GM12878 (cell line): ENCODE results near the gene TM6SF1. TPM values are rescaled to one million over a fixed set of nuclear protein-coding genes. Genes with fewer than 3 reads are reported as not detected.

ENCODE experiments used
- ATAC-seq: fragments of 200-7000 bp; cut with Tn5 transposase; 3 replicates; pipeline ENCODE4 v1.9.1; 2020; ENCODE audit warnings: mild to moderate bottlenecking, moderate library complexity
- BruUV-seq: library from RNA; stranded (reverse); fragments of 400-500 nt; replicated peaks from 2 replicates; lab custom pipeline; 2021; lab: Mats Ljungman, UMichigan
- CTCF ChIA-PET: fragments of 300-600 bp; sonication (Branson Sonifier 250); formaldehyde crosslinking; extraction: SDS; loops from one replicate; lab custom pipeline; 2021; ENCODE audit warnings: inconsistent platforms; lab: Yijun Ruan, JAX
- POLR2A ChIA-PET: fragments of 350-600 bp; formaldehyde crosslinking; extraction: SDS; loops from one replicate; lab custom pipeline; 2021; ENCODE audit warnings: inconsistent platforms; lab: Charles Lee
- RAD21 ChIA-PET: fragments of 300-600 bp; sonication (Branson Sonifier 250); formaldehyde crosslinking; loops from one replicate; lab custom pipeline; 2023; ENCODE audit warnings: antibody characterized with exemption; ENCODE audit not compliant: unreplicated experiment; lab: Charles Lee
- SMC1A ChIA-PET: fragments of 300-600 bp; sonication (Branson Sonifier 250); formaldehyde crosslinking; loops from one replicate; lab custom pipeline; 2023; ENCODE audit not compliant: unreplicated experiment, uncharacterized antibody; lab: Charles Lee
- DNase-seq: peaks from one replicate; pipeline ENCODE4 v3.0.0-alpha.2; 2011; ENCODE audit warnings: low read depth, low spot score
- FAIRE-seq: peaks from 3 replicates; lab custom pipeline; 2011; peaks lifted over from hg19 to GRCh38; lab: Jason Lieb, UNC
- H2AFZ ChIP-seq: 2 replicates; pipeline ENCODE4 v1.6.0; 2011; ENCODE audit warnings: low read depth, low read length, control low read depth; ENCODE audit not compliant: control insufficient read depth
- H3K27ac ChIP-seq: 2 replicates; pipeline ENCODE4 v1.5.1; 2011; ENCODE audit warnings: control low read depth; ENCODE audit not compliant: control insufficient read depth, insufficient read depth
- H3K27me3 ChIP-seq, 2 experiments: replicated peaks in 1 of 2; 2 replicates each; pipeline versions ENCODE4 v1.6.0 to v1.6.1; 2011; ENCODE audit warnings: low read length in 1 of 2; ENCODE audit not compliant: control insufficient read depth in 2 of 2, insufficient read depth in 2 of 2
- H3K36me3 ChIP-seq, 2 experiments: 2 replicates each; pipeline ENCODE4 v1.5.1; 2011; ENCODE audit warnings: low read length in 1 of 2; ENCODE audit not compliant: control insufficient read depth in 2 of 2, insufficient read depth in 2 of 2
- H3K4me1 ChIP-seq: 2 replicates; pipeline ENCODE4 v1.6.1; 2011; ENCODE audit warnings: mild to moderate bottlenecking, low read length, moderate library complexity, mixed read lengths; ENCODE audit not compliant: control insufficient read depth, insufficient read depth
- H3K4me2 ChIP-seq: 2 replicates; pipeline ENCODE4 v1.6.0; 2011; ENCODE audit warnings: control low read depth; ENCODE audit not compliant: control insufficient read depth, insufficient read depth
- H3K4me3 ChIP-seq: fragments of 200-600 bp; sonication (generic); 2 replicates; pipeline ENCODE4 v1.5.1; 2016
- H3K79me2 ChIP-seq: 2 replicates; pipeline ENCODE4 v1.6.0; 2011; ENCODE audit warnings: low read length; ENCODE audit not compliant: control insufficient read depth, insufficient read depth
- H3K9ac ChIP-seq: 2 replicates; pipeline ENCODE4 v1.8.0; 2011; ENCODE audit warnings: low read length, control low read depth, mixed read lengths; ENCODE audit not compliant: control insufficient read depth, insufficient read depth
- H3K9me3 ChIP-seq: replicated peaks from 3 replicates; pipeline ENCODE4 v1.5.1; 2011; ENCODE audit warnings: mild to moderate bottlenecking, low read length; ENCODE audit not compliant: control insufficient read depth, insufficient read depth
- H4K20me1 ChIP-seq: 2 replicates; pipeline ENCODE4 v1.6.0; 2011; ENCODE audit not compliant: control insufficient read depth, insufficient read depth
- BRCA1 ChIP-seq: IDR thresholded peaks from 2 replicates; pipeline ENCODE4 v1.6.1; 2011; ENCODE audit warnings: low read depth, low read length, improper control_type of control experiment
- CHD2 ChIP-seq: IDR thresholded peaks from 2 replicates; pipeline ENCODE4 v1.6.1; 2011; ENCODE audit warnings: low read depth, low read length, improper control_type of control experiment, borderline replicate concordance
- ESRRA ChIP-seq: IDR thresholded peaks from 2 replicates; pipeline ENCODE4 v1.6.1; 2012; ENCODE audit warnings: mild to moderate bottlenecking, low read length, improper control_type of control experiment
- FOS ChIP-seq: IDR thresholded peaks from 3 replicates; pipeline ENCODE4 v1.6.1; 2011; ENCODE audit warnings: borderline replicate concordance; ENCODE audit not compliant: insufficient read length; ENCODE audit errors: extremely low read depth
- MAX ChIP-seq: IDR thresholded peaks from 2 replicates; pipeline ENCODE4 v1.6.1; 2012; ENCODE audit warnings: low read depth, low read length, improper control_type of control experiment
- POLR2A ChIP-seq: IDR thresholded peaks from 2 replicates; pipeline ENCODE4 v1.6.1; 2011; ENCODE audit warnings: low read depth, mild to moderate bottlenecking, low read length
- RELA ChIP-seq: fragments of 450-650 bp; IDR thresholded peaks from 2 replicates; pipeline ENCODE4 v1.8.0; 2014; ENCODE audit warnings: borderline replicate concordance; ENCODE audit not compliant: partially characterized antibody
- SMC3 ChIP-seq: IDR thresholded peaks from 2 replicates; pipeline ENCODE4 v1.6.1; 2011; ENCODE audit warnings: low read length, improper control_type of control experiment, borderline replicate concordance
- SREBF2 ChIP-seq: IDR thresholded peaks from 2 replicates; pipeline ENCODE4 v1.6.1; 2012; ENCODE audit warnings: mild to moderate bottlenecking, low read length
- SUPT20H ChIP-seq: IDR thresholded peaks from 2 replicates; pipeline ENCODE4 v1.6.1; 2011; ENCODE audit warnings: low read depth, mild to moderate bottlenecking, low read length, moderate library complexity, borderline replicate concordance; ENCODE audit not compliant: control insufficient read depth
- USF2 ChIP-seq: IDR thresholded peaks from 2 replicates; pipeline ENCODE4 v1.6.1; 2011; ENCODE audit warnings: low read depth, low read length, improper control_type of control experiment, borderline replicate concordance
- YBX1 ChIP-seq: fragments of 450-650 bp; IDR thresholded peaks from 2 replicates; pipeline ENCODE4 v1.6.1; 2016; ENCODE audit warnings: antibody characterized with exemption
- WGBS: methylation state at CpG from one replicate; pipeline ENCODE4 v1.1.6; 2016; ENCODE audit warnings: low lambda C conversion rate; ENCODE audit not compliant: insufficient replicate concordance, insufficient coverage; ENCODE audit errors: missing lambda C conversion rate; 5-methylcytosine and 5-hydroxymethylcytosine counted together
- in situ Hi-C: fragments of 300-500 bp; cut with MboI; formaldehyde crosslinking; loops from 9 replicates; pipeline ENCODE4 v1.14.3; 2018; ENCODE audit warnings: mixed read lengths
- intact Hi-C: fragments of 100-400 bp; cut with micrococcal nuclease; formaldehyde crosslinking; loops from one replicate; pipeline ENCODE4 v1.14.2; 2022; ENCODE audit not compliant: unreplicated experiment
- polyA plus RNA-seq, 11 experiments: library from polyadenylated mRNA; depleted of rRNA in 4 of 11; unstranded in 6 of 11; stranded (reverse) in 5 of 11; fragments of >200 nt; fragmentation: Nextera tagmentation in 4 of 11; fragmentation: Illumina TruSeq in 1 of 11; extraction: Ambion mirVana in 4 of 11; extraction: Trizol in 1 of 11; gene quantifications; 1 replicate in 1 of 11; 2 replicates in 10 of 11; pipeline versions ENCODE4 v1.2.1 to v1.2.3, GENCODE V29; 2011 to 2016; ENCODE audit warnings: inconsistent platforms in 2 of 11, missing spikeins in 2 of 11, low read depth in 1 of 11
- total RNA-seq, 4 experiments: library from RNA; depleted of rRNA in 3 of 4; stranded (reverse); fragments of >200 nt in 3 of 4; fragmentation: Illumina TruSeq in 1 of 4; extraction: Trizol in 1 of 4; gene quantifications; 2 replicates each; pipeline versions ENCODE4 v1.2.1 to v1.2.3, GENCODE V29; 2013 to 2021

The TM6SF1 gene
- total and polyA plus RNA-seq, 10 of the 15 experiments (the other 5 are each of a cell fraction or from before 2014, with no cell fraction given): 0.56 to 2.7 (median 1.2) TPM

GRCh38 chr15:83166218-83166617 lies 58.8 kb downstream of the TM6SF1 start:
- no peak for FAIRE-seq
- in situ Hi-C loops: no loop called here
- Histone ChIP-seq H3K79me2 (peaks cover 51% of the 10 kb centered on the region), H3K27ac (no peak overlapping the region), H3K4me1 (no peaks in the 10 kb centered on the region), H4K20me1 (no peaks in the 10 kb centered on the region), H3K36me3 (no peaks in the 10 kb centered on the region), H3K9me3 (no peaks in the 10 kb centered on the region; the same call in 2 of the 3 replicates), H3K4me3 (no peak overlapping the region), H2AFZ (no peak overlapping the region), H3K9ac (no peak overlapping the region), H3K27me3 (no peaks in the 10 kb centered on the region), H3K4me2 (no peak overlapping the region)
- BruUV-seq: no TSS peak
- POLR2A ChIA-PET: interaction anchor here (0.6 kb wide), 2 partner anchors 22 to 24 kb away, joined by 3 to 6 read pairs; no protein-coding TSS in a partner anchor
- no peak for TF ChIP-seq FOS
- no peak for TF ChIP-seq CHD2
- no peak for TF ChIP-seq ESRRA
- no peak for TF ChIP-seq POLR2A
- no peak for TF ChIP-seq BRCA1
- no peak for TF ChIP-seq SUPT20H
- TF ChIP-seq MAX: no peak
- no peak for TF ChIP-seq RELA
- no peak for TF ChIP-seq YBX1
- TF ChIP-seq USF2: no peak
- no peak for TF ChIP-seq SMC3
- TF ChIP-seq SREBF2: no peak
- CTCF ChIA-PET: interaction anchor here (1.0 kb wide), 1 partner anchor 9 kb away, joined by 3 read pairs; no protein-coding TSS in a partner anchor
- no peak for DNase-seq
- SMC1A ChIA-PET: no interaction called here
- no peak for ATAC-seq
- RAD21 ChIA-PET: no interaction called here
- intact Hi-C loops: no loop called here
- WGBS: 74% methylated on average over 3 of the region's 3 CpGs
